Mucosa of rectum (tissue), 2 donors: Measurements from ENCODE around the gene ELP6.

Experiments
- H3K27ac ChIP-seq, 2 donors: one replicate each; pipeline ENCODE4 v1.7.0; 2013; ENCODE audit warnings: inconsistent platforms in 2 of 2, low read depth in 2 of 2, low read length in 2 of 2
- H3K27me3 ChIP-seq, 2 donors: one replicate each; pipeline ENCODE4 v1.7.0; 2013; ENCODE audit warnings: low read length in 2 of 2; ENCODE audit not compliant: control insufficient read depth in 2 of 2, insufficient read depth in 2 of 2
- H3K36me3 ChIP-seq, 2 donors: one replicate each; pipeline ENCODE4 v1.7.0; 2013; ENCODE audit warnings: low read length in 2 of 2; ENCODE audit not compliant: control insufficient read depth in 2 of 2, insufficient read depth in 2 of 2
- H3K4me1 ChIP-seq, 2 donors: one replicate each; pipeline ENCODE4 v1.7.0; 2013; ENCODE audit warnings: low read length in 2 of 2, mild to moderate bottlenecking in 1 of 2; ENCODE audit not compliant: control insufficient read depth in 2 of 2, insufficient read depth in 2 of 2
- H3K4me3 ChIP-seq, 2 donors: one replicate each; pipeline ENCODE4 v1.7.0; 2013; ENCODE audit warnings: low read length in 2 of 2
- H3K9ac ChIP-seq, 2 donors: one replicate each; pipeline ENCODE4 v1.7.0; 2013; ENCODE audit warnings: low read length in 2 of 2, low read depth in 1 of 2, mild to moderate bottlenecking in 1 of 2
- H3K9me3 ChIP-seq, 2 donors: one replicate each; pipeline ENCODE4 v1.7.0; 2013; ENCODE audit warnings: low read length in 2 of 2; ENCODE audit not compliant: control insufficient read depth in 2 of 2
- donor health status: healthy.
- donor health status: Normal muscosa, but diverticular disease.

ELP6 gene, protein sequence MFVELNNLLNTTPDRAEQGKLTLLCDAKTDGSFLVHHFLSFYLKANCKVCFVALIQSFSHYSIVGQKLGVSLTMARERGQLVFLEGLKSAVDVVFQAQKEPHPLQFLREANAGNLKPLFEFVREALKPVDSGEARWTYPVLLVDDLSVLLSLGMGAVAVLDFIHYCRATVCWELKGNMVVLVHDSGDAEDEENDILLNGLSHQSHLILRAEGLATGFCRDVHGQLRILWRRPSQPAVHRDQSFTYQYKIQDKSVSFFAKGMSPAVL

DNA sequence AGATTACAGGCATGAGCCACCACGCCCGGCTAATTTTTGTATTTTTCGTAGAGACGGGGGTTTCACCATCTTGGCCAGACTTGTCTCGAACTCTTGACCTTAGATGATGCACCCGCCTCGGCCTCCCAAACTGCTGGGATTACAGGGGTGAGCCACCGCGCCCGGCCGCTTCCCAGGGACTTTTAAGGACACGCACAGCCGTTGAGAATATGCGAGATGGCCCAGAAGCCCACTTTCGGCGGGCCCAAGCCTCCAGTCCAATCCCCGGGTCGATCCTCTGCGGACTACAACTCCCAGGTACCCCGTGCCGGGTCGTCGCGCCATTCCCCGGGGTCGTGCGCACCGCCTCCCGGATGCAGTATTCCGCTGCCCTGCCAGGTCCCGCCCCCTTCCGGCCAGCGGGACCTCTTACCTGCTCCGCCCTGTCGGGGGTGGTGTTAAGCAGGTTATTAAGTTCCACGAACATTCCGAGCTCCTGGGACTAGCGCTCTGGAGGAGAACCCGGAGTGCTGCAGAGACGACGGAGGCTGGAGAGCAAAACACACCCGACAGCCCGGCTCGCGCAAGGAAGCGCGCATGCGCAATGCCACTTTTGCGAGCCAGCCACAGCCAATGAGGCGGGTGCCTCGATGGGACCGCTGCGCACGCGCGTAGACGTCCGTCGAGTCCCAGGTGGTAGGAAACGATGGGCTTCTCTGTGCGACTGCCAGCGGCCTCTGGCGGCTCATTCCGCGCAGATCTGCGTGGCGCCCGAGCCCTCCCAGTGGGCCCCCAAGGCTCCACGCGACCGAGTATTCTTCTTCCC lies at the start of gene ELP6:
Gene ELP6, minus strand, starts transcription at position 588 of the 805 bp plus-strand sequence. Its CDS starts 122 bp downstream, at position 466.
- H3K27me3 ChIP-seq: no peaks in the 10 kb centered on the region
- peaks cover 4 to 5% of the 10 kb centered on the region in 2 donors for H3K4me1 ChIP-seq
- H3K4me3 ChIP-seq: peak within 1 kb of the TSS; percentile 89 to 96
- H3K36me3 ChIP-seq: peaks cover 0 to 14% of the 10 kb centered on the region in 2 donors
- peak within 1 kb of the TSS; percentile 80 to 84 for H3K9ac ChIP-seq
- H3K9me3 ChIP-seq: no peaks in the 10 kb centered on the region
- H3K27ac ChIP-seq: peak within 1 kb of the TSS; percentile 96 to 99

DNA sequence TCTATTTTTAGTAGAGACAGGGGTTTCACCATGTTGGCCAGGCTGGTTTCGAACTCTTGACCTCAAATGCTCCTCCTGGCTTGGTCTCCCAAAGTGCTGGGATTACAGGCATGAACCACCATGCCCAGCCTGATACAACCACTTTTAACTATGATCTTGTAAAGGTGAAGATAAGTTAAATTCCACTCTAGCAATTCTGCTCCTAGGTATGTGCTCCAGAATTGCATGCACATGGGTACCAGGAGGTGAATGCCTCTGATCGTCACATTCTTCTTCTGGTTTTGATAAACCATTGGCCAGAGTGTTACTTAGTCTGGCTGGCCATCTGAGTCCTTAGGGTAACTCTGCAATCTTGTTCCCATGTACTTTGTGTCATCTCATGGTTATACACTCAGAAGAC lies 42.8 kb upstream of the ELP6 start:
- no peak overlapping the region for H3K4me3 ChIP-seq
- no peak overlapping the region for H3K9ac ChIP-seq
- no peak overlapping the region for H3K27ac ChIP-seq
- no peaks in the 10 kb centered on the region for H3K9me3 ChIP-seq
- H3K27me3 ChIP-seq: no peaks in the 10 kb centered on the region
- no peaks in the 10 kb centered on the region for H3K4me1 ChIP-seq
- no peaks in the 10 kb centered on the region for H3K36me3 ChIP-seq

DNA sequence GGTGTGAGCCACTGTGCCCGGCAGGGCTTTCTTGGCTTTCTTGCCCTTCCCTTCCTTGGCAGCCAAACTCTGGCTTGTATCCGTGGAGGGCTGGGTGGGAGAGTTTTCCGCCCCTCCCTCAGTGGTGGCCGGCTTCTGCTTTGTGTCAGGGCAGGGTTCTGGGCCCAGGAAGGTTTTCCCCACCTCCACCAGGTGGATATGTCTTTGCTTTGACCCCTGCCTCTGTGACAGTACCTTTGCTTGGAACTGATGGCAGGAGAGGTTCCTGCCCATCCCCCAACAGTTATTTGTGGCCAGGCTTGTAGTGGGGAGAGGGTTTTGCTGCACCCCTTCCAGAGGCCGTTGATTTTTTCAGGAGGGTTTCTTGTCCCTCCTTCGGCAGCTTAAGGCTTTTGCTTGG lies 40.8 kb upstream of the ELP6 start:
- Histone ChIP-seq H3K27ac (no peak overlapping the region), H3K36me3 (no peaks in the 10 kb centered on the region), H3K9ac (no peak overlapping the region), H3K27me3 (no peaks in the 10 kb centered on the region), H3K4me3 (no peak overlapping the region), H3K9me3 (no peaks in the 10 kb centered on the region), H3K4me1 (no peaks in the 10 kb centered on the region)

DNA sequence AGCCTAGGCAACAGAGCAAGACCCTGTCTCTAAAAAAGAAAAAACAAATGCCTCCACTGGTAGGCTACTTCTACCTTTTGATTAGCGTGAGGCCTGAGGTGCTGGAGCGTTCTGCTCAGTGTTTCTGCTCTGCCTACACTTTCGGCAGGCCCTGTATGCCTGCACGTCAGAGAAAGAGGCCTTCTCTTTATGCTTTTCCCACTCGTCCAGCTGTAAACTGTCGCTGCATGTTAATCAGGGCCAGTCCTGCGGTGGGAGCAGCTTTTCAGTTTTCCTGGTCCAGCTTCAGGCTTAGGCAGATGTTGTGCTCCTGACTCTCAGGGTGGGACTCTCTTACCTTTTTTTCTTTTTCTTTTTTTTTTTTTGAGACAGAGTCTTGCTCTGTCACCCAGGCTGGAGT lies 39.9 kb upstream of the ELP6 start:
- no peak overlapping the region for H3K9ac ChIP-seq

DNA sequence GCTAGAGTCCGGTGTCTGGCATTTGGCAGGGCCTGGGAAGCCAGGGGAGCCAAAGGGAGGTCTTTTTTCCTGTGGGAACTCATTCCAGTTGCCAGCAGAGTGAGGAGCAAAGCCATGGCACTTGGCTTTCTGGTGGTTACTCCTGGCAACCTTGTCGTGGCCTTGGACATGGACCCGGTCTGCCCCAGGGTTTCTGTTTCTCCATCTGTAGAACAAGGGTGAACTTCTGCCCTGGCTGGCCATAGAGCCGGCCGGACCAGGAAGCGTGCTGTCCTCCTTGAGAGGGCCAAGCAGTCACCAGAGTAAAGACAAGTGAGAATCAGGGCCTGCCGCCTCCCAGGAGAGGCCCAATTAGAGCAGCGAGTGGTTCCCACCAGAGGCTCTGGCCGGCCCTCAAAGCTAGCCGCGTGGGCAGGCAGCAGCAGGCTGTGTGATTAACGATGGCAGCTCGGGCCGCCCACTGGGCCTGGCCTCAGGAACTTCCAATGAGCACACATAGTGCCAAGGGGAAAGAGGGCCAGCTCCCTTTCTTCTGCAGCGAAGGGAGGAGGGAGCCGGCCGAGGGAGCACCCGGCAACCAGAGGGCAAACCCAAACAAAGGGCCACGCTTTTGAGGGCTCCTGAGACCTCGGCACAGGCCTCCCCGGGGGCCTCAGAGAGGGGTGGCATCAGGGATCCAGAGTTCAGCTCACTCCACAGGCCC lies 29.1 kb upstream of the ELP6 start:
- Histone ChIP-seq H3K9me3 (no peaks in the 10 kb centered on the region), H3K27me3 (peaks cover 0 to 2% of the 10 kb centered on the region in 2 donors), H3K4me1 (no peaks in the 10 kb centered on the region), H3K27ac (no peak overlapping the region), H3K36me3 (no peaks in the 10 kb centered on the region), H3K4me3 (no peak overlapping the region), H3K9ac (no peak overlapping the region)

More for the DNA sequence above, 39.9 kb upstream of the ELP6 start:
- H3K4me3 ChIP-seq: no peak overlapping the region
- H3K4me1 ChIP-seq: no peaks in the 10 kb centered on the region
- H3K36me3 ChIP-seq: no peaks in the 10 kb centered on the region
- H3K9me3 ChIP-seq: no peaks in the 10 kb centered on the region
- H3K27me3 ChIP-seq: no peaks in the 10 kb centered on the region
- H3K27ac ChIP-seq: no peak overlapping the region

DNA sequence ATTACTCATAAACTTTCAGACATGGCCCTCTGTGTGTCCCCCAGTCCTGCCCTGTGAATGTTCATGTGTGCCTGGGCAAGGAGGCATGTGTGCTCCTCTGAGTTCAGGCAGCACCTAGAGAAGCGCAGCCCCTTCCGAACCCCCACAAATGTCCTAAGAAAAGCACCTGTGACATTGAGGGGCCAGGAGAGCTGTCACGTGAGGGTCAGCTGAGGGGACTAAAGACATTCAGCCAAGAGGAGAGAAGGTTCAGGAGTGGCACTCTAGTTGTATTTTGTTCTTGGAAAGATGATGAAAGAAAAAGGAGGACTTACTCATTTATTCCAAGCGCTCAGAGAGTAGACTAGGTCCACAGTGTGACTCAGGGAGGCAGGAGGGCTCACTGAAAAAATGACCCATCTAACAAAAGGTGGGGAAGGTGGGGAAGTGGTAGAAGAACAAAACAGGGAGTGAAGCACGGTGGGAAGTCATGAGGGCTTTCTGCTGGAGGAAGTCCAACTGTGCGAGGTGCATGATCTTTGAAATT lies 28.1 kb upstream of the ELP6 start:
- Histone ChIP-seq H3K36me3 (no peaks in the 10 kb centered on the region), H3K27me3 (peaks cover 0 to 2% of the 10 kb centered on the region in 2 donors), H3K4me1 (no peaks in the 10 kb centered on the region), H3K9me3 (no peaks in the 10 kb centered on the region), H3K27ac (no peak overlapping the region), H3K4me3 (no peak overlapping the region), H3K9ac (no peak overlapping the region)

DNA sequence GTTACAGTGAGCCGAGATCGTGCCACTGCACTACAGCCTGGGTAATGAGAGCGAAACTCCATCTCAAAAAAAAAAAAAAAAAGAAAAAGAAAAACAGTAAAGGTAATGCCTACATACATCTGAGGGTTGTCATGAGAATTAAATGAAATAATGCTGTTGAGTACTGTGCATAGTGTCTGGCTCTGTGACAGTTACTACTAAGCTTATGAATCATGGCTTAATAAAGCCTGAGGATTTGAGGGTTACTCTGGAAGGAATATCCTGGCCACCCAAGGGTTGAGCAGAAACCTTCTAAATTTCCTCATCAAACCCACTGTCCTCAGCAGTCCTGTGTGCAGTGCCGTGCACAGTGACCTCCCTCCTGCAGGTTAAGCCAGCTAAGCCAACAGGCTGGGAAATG lies 26.8 kb upstream of the ELP6 start:
- no peaks in the 10 kb centered on the region for H3K4me1 ChIP-seq
- no peak overlapping the region for H3K9ac ChIP-seq
- no peak overlapping the region for H3K4me3 ChIP-seq
- no peaks in the 10 kb centered on the region for H3K36me3 ChIP-seq
- no peak overlapping the region for H3K27ac ChIP-seq
- H3K9me3 ChIP-seq: no peaks in the 10 kb centered on the region
- peaks cover 0 to 2% of the 10 kb centered on the region in 2 donors for H3K27me3 ChIP-seq

DNA sequence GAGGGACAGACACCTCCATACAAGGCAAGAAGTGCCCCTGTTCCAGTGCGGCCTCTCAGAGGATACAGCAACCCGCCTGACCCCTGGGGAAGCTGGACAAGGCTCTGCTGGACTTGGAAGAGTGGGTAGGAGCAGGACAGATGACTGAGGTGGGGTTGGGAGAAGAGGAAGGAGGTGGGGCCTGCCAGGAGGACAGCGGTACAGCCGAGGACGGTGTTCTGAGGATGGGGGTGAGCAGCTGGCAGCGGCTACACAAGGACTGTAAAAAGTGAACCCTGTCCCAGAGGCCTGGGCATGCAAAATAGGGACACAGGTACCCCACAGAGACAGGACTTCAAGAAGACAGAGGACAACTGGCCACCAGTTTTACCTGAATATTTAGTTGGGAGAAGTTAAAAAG lies 23.5 kb upstream of the ELP6 start:
- Histone ChIP-seq H3K27ac (no peak overlapping the region), H3K27me3 (peaks cover 0 to 2% of the 10 kb centered on the region in 2 donors), H3K9me3 (no peaks in the 10 kb centered on the region), H3K4me1 (no peaks in the 10 kb centered on the region), H3K4me3 (no peak overlapping the region), H3K9ac (no peak overlapping the region), H3K36me3 (no peaks in the 10 kb centered on the region)

DNA sequence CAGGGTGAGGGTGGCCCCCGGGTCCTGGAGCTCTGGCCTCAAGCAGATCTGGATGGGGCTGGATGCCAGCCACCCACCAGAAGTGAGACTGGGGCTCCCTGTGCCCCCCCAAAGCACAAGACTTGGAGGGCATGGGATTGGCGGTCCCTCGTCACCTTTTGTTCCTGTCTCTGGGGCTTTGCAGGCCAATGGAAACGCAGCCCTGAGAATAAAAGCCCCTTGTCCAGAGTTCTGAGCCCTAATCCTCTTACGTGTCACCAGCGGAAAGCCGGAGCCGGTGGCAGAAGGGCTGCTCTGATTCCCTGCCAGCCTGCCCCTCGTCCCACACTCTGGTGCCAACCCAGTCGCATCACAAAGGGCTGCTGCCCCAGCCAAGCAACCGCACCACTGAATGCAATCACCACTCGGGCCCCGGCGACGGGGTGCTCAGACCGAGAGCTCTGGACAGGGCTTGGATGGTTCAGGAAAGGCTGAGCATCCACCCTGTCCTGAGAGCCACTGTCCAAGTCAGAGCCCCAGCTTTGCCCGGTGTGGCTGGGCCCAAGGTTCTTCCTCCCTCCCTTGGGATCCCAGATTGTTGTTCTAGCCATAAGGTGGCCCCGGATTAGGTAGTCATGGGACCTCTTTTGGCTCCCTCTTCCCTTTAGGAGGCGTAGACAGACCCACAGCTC lies 22.8 kb upstream of the ELP6 start:
- no peaks in the 10 kb centered on the region for H3K9me3 ChIP-seq
- H3K27ac ChIP-seq: no peak overlapping the region
- H3K4me3 ChIP-seq: no peak overlapping the region

More for the DNA sequence above, 22.8 kb upstream of the ELP6 start:
- Histone ChIP-seq H3K4me1 (no peaks in the 10 kb centered on the region), H3K36me3 (no peaks in the 10 kb centered on the region), H3K27me3 (no peaks in the 10 kb centered on the region), H3K9ac (no peak overlapping the region)
